WTC11 (cell line): ENCODE data around the gene MTMR2. TPM values are rescaled to one million over a fixed set of nuclear protein-coding genes. Genes with fewer than 3 reads are reported as not detected.

Source experiments
- ATAC-seq: fragments of 200-7000 bp; cut with Tn5 transposase; 2 replicates; pipeline ENCODE4 v1.10.0; 2021; ENCODE audit warnings: mild to moderate bottlenecking, moderate library complexity
- CTCF ChIA-PET: fragments of 300-600 bp; sonication (Branson Sonifier 250); formaldehyde crosslinking; loops from one replicate; lab custom pipeline; 2021; ENCODE audit warnings: antibody characterized with exemption; lab: Charles Lee
- POLR2A ChIA-PET: fragments of 350-600 bp; sonication (Branson Sonifier 250); formaldehyde crosslinking; loops from one replicate; lab custom pipeline; 2021; ENCODE audit warnings: antibody characterized with exemption; lab: Charles Lee
- DNase-seq: peaks from one replicate; pipeline ENCODE4 v3.0.0; 2021; ENCODE audit warnings: low spot score
- H3K27ac Mint-ChIP-seq: 2 replicates; pipeline ENCODE4 v1.8.0; 2021; ENCODE audit warnings: mixed read lengths
- H3K27me3 Mint-ChIP-seq: 2 replicates; pipeline ENCODE4 v1.8.0; 2021; ENCODE audit warnings: low read depth, mild to moderate bottlenecking, moderate library complexity, mixed read lengths
- H3K36me3 Mint-ChIP-seq: 2 replicates; pipeline ENCODE4 v1.8.0; 2021; ENCODE audit warnings: mixed read lengths
- H3K4me1 Mint-ChIP-seq: 2 replicates; pipeline ENCODE4 v1.8.0; 2022; ENCODE audit warnings: mixed read lengths
- H3K4me3 Mint-ChIP-seq: 2 replicates; pipeline ENCODE4 v1.8.0; 2021; ENCODE audit warnings: mild to moderate bottlenecking, moderate library complexity, mixed read lengths
- H3K9me3 Mint-ChIP-seq: 2 replicates; pipeline ENCODE4 v1.8.0; 2021; ENCODE audit warnings: mixed read lengths
- ELF4 ChIP-seq: sonication (generic); formaldehyde crosslinking; IDR thresholded peaks from 2 replicates; pipeline ENCODE4 v1.8.1; 2022; ENCODE audit warnings: low read depth, mild to moderate bottlenecking, moderate library complexity, missing genetic modification reagents
- FOXK1 ChIP-seq: sonication (generic); formaldehyde crosslinking; IDR thresholded peaks from 2 replicates; pipeline ENCODE4 v1.8.0; 2022; ENCODE audit warnings: mild to moderate bottlenecking, moderate library complexity, missing genetic modification reagents
- FOXP1 ChIP-seq: sonication (generic); formaldehyde crosslinking; IDR thresholded peaks from 2 replicates; pipeline ENCODE4 v1.8.0; 2022; ENCODE audit warnings: missing genetic modification reagents, mild to moderate bottlenecking, moderate library complexity, borderline replicate concordance
- GRHL2 ChIP-seq: fragments of 250-450 bp; sonication (Bioruptor Pico); IDR thresholded peaks from 2 replicates; pipeline ENCODE4 v1.8.0; 2022; ENCODE audit warnings: mild to moderate bottlenecking, moderate library complexity; ENCODE audit not compliant: insufficient replicate concordance, severe bottlenecking
- JUN ChIP-seq: sonication (generic); formaldehyde crosslinking; IDR thresholded peaks from 2 replicates; pipeline ENCODE4 v1.8.0; 2023; ENCODE audit warnings: mild to moderate bottlenecking, missing genetic modification reagents
- MXD4 ChIP-seq: fragments of 250-450 bp; sonication (Bioruptor Pico); IDR thresholded peaks from 2 replicates; pipeline ENCODE4 v1.8.0; 2021; ENCODE audit warnings: mild to moderate bottlenecking, moderate library complexity, borderline replicate concordance
- NFE2L1 ChIP-seq: sonication (generic); formaldehyde crosslinking; IDR thresholded peaks from 2 replicates; pipeline ENCODE4 v1.8.1; 2023; ENCODE audit warnings: missing genetic modification reagents
- NR3C1 ChIP-seq: sonication (generic); formaldehyde crosslinking; conservative IDR thresholded peaks from 2 replicates; pipeline ENCODE4 v1.8.1; 2023; ENCODE audit warnings: low read depth, mild to moderate bottlenecking, missing genetic modification reagents
- SMAD3 ChIP-seq: sonication (generic); formaldehyde crosslinking; IDR thresholded peaks from 2 replicates; pipeline ENCODE4 v1.8.0; 2022; ENCODE audit warnings: missing genetic modification reagents, mild to moderate bottlenecking, borderline replicate concordance
- TCF7 ChIP-seq: sonication (generic); formaldehyde crosslinking; IDR thresholded peaks from 2 replicates; pipeline ENCODE4 v1.8.0; 2022; ENCODE audit warnings: mild to moderate bottlenecking, low read depth, missing genetic modification reagents, moderate library complexity
- TEAD4 ChIP-seq: sonication (generic); formaldehyde crosslinking; IDR thresholded peaks from 2 replicates; pipeline ENCODE4 v1.8.0; 2022; ENCODE audit warnings: mild to moderate bottlenecking, missing genetic modification reagents
- ZNF317 ChIP-seq: sonication (generic); formaldehyde crosslinking; IDR thresholded peaks from 2 replicates; pipeline ENCODE4 v1.8.1; 2023; ENCODE audit warnings: low read depth, mild to moderate bottlenecking, moderate library complexity, missing genetic modification reagents, borderline replicate concordance
- ZNF416 ChIP-seq: fragments of 250-450 bp; sonication (Bioruptor Pico); IDR thresholded peaks from 2 replicates; pipeline ENCODE4 v1.9.0; 2021; ENCODE audit warnings: mild to moderate bottlenecking, inconsistent platforms
- total RNA-seq: library from RNA; stranded (reverse); gene quantifications from 3 replicates; pipeline ENCODE4 v1.2.3, GENCODE V29; 2021
- TF ChIP-seq, protein P1 (sequence below): sonication (generic); formaldehyde crosslinking; IDR thresholded peaks from 2 replicates; pipeline ENCODE4 v1.8.0; 2023; ENCODE audit warnings: mild to moderate bottlenecking, missing genetic modification reagents
- TF ChIP-seq, protein P2 (sequence below): fragments of 250-450 bp; sonication (Bioruptor Pico); IDR thresholded peaks from 2 replicates; pipeline ENCODE4 v1.9.0; 2021; ENCODE audit warnings: mild to moderate bottlenecking
- TF ChIP-seq, protein P3 (sequence below): fragments of 200-600 bp; IDR thresholded peaks from 2 replicates; pipeline ENCODE4 v1.8.0; 2022; ENCODE audit warnings: antibody characterized with exemption
- TF ChIP-seq, protein P4 (sequence below): sonication (generic); formaldehyde crosslinking; IDR thresholded peaks from 2 replicates; pipeline ENCODE4 v1.8.1; 2023; ENCODE audit warnings: mild to moderate bottlenecking, missing genetic modification reagents, moderate library complexity

MTMR2 gene
- total RNA-seq, 1 experiment from 2014 or later = 45.6 TPM

DNA sequence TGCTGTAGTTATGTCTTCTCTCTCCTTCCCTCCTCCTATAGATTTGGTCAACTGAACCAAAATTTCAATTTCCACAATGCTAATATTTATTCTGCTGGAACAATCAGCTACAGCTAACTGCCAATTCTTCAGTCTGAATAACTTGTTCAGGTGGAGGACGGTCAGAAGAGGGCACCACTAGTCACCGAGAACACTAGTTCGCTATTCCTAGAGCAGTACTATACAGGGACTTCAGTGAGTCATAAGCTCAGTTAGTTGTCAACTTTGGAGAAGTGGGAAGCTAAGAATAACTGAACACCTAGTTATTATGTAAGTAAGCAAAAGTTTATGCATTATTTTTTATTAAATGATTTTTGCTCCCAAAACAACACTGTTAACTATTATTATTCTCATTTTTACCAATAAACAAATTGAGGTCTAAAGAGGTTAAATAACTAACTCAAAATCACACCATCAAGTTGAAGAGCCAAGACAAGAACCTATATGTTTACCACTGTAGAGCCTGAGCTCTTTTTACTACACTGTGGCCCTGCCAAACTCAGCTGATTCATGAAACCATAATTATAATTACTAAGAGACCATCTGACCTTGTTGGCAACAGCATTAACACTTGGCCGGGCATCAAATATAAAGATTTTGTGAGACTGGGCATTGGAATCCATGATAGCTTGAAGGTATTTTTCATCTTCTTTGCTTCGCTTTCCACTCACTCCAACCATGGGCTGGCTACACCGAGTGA lies 74.7 kb downstream of the MTMR2 start:
- CTCF ChIA-PET = interaction anchor here (0.5 to 2.2 kb wide), 22 partner anchors 8 to 615 kb away, joined by 3 to 33 read pairs (median 5); partner anchors contain the start of genes CCDC82, JRKL and MAML2
- TF ChIP-seq TCF7 = no peak
- TF ChIP-seq JUN = no peak
- TF ChIP-seq, all 79 proteins: peak for 0
- POLR2A ChIA-PET = interaction anchor here (0.6 kb wide), 1 partner anchor 211 kb away, joined by 3 read pairs; no protein-coding TSS in a partner anchor
- Mint-ChIP-seq H3K4me1 (no peaks in the 10 kb centered on the region), H3K36me3 (peaks cover 7% of the 10 kb centered on the region), H3K9me3 (no peaks in the 10 kb centered on the region), H3K27me3 (no peaks in the 10 kb centered on the region), H3K4me3 (no peak overlapping the region), H3K27ac (no peak overlapping the region)
- DNase-seq (peak; percentile 30), ATAC-seq (peak; percentile 96)

DNA sequence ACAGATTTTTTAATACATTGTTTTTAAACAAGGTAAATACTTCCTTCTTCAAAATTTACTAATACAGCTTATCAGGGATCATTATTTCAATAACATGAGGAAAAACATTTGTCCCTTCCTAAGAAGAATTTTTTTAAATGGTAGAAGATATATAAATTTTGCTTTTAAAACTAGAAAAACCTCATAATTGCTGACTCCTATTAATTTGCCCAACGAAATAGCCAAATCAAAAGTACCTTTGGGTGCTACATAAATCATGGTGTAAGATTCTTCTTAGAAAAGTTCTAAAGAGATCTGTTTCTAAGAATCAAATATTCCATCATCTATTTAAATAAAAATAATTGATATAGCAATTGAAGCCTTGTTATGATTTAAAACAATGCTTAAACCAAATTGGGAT lies 78.7 kb downstream of the MTMR2 start:
- Mint-ChIP-seq H3K4me3 (no peak overlapping the region), H3K9me3 (no peaks in the 10 kb centered on the region), H3K27me3 (no peaks in the 10 kb centered on the region), H3K27ac (no peak overlapping the region), H3K36me3 (peaks cover 9% of the 10 kb centered on the region), H3K4me1 (no peaks in the 10 kb centered on the region)
- ATAC-seq (no peak), DNase-seq (no peak)
- ChIA-PET CTCF (interaction anchor here (0.8 to 1.2 kb wide), 2 partner anchors 9 to 498 kb away, joined by 5 to 6 read pairs; partner anchors contain the start of gene MAML2), POLR2A (interaction anchor here (1.1 kb wide), 1 partner anchor 79 kb away, joined by 4 read pairs; the partner anchor contains the start of gene MTMR2)
- TF ChIP-seq GRHL2 (CRISPR knock-in tag) = no peak
- TF ChIP-seq, protein P1, sequence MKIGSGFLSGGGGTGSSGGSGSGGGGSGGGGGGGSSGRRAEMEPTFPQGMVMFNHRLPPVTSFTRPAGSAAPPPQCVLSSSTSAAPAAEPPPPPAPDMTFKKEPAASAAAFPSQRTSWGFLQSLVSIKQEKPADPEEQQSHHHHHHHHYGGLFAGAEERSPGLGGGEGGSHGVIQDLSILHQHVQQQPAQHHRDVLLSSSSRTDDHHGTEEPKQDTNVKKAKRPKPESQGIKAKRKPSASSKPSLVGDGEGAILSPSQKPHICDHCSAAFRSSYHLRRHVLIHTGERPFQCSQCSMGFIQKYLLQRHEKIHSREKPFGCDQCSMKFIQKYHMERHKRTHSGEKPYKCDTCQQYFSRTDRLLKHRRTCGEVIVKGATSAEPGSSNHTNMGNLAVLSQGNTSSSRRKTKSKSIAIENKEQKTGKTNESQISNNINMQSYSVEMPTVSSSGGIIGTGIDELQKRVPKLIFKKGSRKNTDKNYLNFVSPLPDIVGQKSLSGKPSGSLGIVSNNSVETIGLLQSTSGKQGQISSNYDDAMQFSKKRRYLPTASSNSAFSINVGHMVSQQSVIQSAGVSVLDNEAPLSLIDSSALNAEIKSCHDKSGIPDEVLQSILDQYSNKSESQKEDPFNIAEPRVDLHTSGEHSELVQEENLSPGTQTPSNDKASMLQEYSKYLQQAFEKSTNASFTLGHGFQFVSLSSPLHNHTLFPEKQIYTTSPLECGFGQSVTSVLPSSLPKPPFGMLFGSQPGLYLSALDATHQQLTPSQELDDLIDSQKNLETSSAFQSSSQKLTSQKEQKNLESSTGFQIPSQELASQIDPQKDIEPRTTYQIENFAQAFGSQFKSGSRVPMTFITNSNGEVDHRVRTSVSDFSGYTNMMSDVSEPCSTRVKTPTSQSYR (CRISPR knock-in tag) = no peak
- TF ChIP-seq, protein P2, sequence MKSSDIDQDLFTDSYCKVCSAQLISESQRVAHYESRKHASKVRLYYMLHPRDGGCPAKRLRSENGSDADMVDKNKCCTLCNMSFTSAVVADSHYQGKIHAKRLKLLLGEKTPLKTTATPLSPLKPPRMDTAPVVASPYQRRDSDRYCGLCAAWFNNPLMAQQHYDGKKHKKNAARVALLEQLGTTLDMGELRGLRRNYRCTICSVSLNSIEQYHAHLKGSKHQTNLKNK (CRISPR knock-in tag) = no peak

DNA sequence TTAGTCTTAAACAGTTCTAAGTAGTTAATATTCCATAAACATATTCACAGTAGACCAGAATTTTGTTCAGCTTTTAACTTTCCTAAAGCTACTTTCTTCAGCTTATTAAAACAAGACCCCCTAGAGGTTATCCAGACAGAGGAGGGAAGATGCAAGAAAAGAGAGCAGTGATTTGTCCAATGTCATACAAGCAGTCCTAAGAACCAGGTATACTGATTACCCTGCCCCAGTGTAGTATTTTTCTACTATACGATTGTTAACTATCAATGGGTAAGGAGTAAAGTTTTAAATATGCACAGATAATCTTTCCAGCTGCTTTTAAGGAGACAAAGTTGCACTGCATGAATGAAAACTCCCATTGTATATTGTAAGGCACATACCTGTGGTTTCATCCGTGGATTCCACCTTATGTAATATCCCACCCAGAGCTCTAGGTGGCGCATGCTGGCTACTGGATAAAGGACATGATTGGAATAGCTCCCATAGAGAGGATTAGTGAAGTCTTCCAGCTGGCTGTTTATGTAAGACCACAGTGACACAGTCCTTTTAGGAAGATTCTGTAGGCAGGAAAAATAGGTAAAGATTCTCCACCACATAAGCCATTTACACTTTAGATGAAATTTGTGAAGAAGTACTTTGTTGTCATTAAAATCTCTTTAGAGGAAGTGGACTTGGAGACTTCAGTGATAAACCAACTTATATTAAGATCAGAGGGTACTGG lies 88.0 kb downstream of the MTMR2 start:
- peak; percentile 65 for DNase-seq
- Mint-ChIP-seq H3K27ac (no peak overlapping the region), H3K4me1 (no peaks in the 10 kb centered on the region), H3K9me3 (no peaks in the 10 kb centered on the region), H3K36me3 (peaks cover 42% of the 10 kb centered on the region), H3K4me3 (no peak overlapping the region), H3K27me3 (no peaks in the 10 kb centered on the region)
- peak; percentile 99 for ATAC-seq
- CTCF ChIA-PET = interaction anchor here (0.6 to 2.1 kb wide), 35 partner anchors 8 to 684 kb away, joined by 3 to 21 read pairs (median 4); partner anchors contain the start of genes CCDC82, CEP57, FAM76B and JRKL
- TF ChIP-seq, protein P3, sequence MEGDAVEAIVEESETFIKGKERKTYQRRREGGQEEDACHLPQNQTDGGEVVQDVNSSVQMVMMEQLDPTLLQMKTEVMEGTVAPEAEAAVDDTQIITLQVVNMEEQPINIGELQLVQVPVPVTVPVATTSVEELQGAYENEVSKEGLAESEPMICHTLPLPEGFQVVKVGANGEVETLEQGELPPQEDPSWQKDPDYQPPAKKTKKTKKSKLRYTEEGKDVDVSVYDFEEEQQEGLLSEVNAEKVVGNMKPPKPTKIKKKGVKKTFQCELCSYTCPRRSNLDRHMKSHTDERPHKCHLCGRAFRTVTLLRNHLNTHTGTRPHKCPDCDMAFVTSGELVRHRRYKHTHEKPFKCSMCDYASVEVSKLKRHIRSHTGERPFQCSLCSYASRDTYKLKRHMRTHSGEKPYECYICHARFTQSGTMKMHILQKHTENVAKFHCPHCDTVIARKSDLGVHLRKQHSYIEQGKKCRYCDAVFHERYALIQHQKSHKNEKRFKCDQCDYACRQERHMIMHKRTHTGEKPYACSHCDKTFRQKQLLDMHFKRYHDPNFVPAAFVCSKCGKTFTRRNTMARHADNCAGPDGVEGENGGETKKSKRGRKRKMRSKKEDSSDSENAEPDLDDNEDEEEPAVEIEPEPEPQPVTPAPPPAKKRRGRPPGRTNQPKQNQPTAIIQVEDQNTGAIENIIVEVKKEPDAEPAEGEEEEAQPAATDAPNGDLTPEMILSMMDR = peak; percentile 78
- TF ChIP-seq, protein P4, sequence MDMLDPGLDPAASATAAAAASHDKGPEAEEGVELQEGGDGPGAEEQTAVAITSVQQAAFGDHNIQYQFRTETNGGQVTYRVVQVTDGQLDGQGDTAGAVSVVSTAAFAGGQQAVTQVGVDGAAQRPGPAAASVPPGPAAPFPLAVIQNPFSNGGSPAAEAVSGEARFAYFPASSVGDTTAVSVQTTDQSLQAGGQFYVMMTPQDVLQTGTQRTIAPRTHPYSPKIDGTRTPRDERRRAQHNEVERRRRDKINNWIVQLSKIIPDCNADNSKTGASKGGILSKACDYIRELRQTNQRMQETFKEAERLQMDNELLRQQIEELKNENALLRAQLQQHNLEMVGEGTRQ = no peak
- POLR2A ChIA-PET = no interaction called here

DNA sequence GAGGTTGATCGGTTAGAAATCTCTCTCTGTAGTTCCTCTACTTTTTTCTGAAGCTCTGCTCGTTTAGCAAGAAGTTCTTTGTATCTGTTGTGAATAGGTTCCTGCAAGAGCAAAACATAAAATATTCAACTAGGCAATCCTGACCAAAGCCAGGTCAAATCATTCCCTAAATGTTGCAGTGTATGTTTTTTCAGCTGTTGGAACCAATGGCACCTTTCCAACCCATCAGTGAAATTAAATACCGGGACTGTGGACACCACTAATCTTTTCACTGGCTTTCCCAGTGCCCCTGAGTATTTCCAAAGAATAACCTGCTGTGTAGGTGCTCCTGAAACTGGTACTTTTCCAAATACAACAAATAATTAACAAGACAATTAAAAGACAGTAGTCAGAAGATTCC lies 88.6 kb downstream of the MTMR2 start:
- no peak overlapping the region for H3K27ac Mint-ChIP-seq
- no peak for ATAC-seq
- H3K27me3 Mint-ChIP-seq = no peaks in the 10 kb centered on the region
- no peaks in the 10 kb centered on the region for H3K9me3 Mint-ChIP-seq
- no peak overlapping the region for H3K4me3 Mint-ChIP-seq
- peaks cover 44% of the 10 kb centered on the region for H3K36me3 Mint-ChIP-seq
- CTCF ChIA-PET = interaction anchor here (0.7 to 2.1 kb wide), 27 partner anchors 8 to 683 kb away, joined by 3 to 21 read pairs (median 4); partner anchors contain the start of genes CCDC82, CEP57, FAM76B and JRKL
- POLR2A ChIA-PET = no interaction called here
- no peak for DNase-seq
- H3K4me1 Mint-ChIP-seq = no peaks in the 10 kb centered on the region
- TF ChIP-seq NFE2L1 (CRISPR knock-in tag) (no peak), FOXK1 (CRISPR knock-in tag) (no peak), NR3C1 (CRISPR knock-in tag) (no peak), MXD4 (CRISPR knock-in tag) (no peak), ZNF317 (no peak), ZNF416 (CRISPR knock-in tag) (no peak), FOXP1 (CRISPR knock-in tag) (no peak), SMAD3 (CRISPR knock-in tag) (no peak), TEAD4 (CRISPR knock-in tag) (no peak), ELF4 (no peak)
- TF ChIP-seq, protein P1 (CRISPR knock-in tag) = no peak
